Neural cell (in vitro differentiated cells): ENCODE results near the gene PAPLN. TPM values are rescaled to one million over a fixed set of nuclear protein-coding genes. Genes with fewer than 3 reads are reported as not detected.

Experiments used
- H2AFZ ChIP-seq: fragments of 200-600, 300-800 bp; sonication (generic), shearing (Covaris generic); 2 replicates; pipeline ENCODE4 v1.6.0; 2014; ENCODE audit warnings: low read depth, mild to moderate bottlenecking, antibody characterized with exemption, low read length, moderate library complexity
- H3F3A ChIP-seq: fragments of 200-600 bp; shearing (Covaris generic); 2 replicates; pipeline ENCODE4 v1.6.1; 2016; ENCODE audit warnings: mild to moderate bottlenecking, moderate library complexity, mixed read lengths, antibody characterized with exemption, low read length; ENCODE audit not compliant: insufficient read depth, poor library complexity, severe bottlenecking
- H3K27ac ChIP-seq: fragments of 200-600, 300-800 bp; sonication (generic), shearing (Covaris generic); 2 replicates; pipeline ENCODE4 v1.5.1; 2014; ENCODE audit warnings: mild to moderate bottlenecking, low read length, moderate library complexity
- H3K27me3 ChIP-seq: fragments of 300-800, 200-600 bp; sonication (generic), shearing (Covaris generic); 2 replicates; pipeline ENCODE4 v1.6.0; 2014; ENCODE audit warnings: mild to moderate bottlenecking, low read depth, low read length, moderate library complexity; ENCODE audit not compliant: insufficient read depth
- H3K36me3 ChIP-seq: fragments of 300-800, 200-600 bp; sonication (generic), shearing (Covaris generic); 2 replicates; pipeline ENCODE4 v1.5.1; 2014; ENCODE audit warnings: mild to moderate bottlenecking, antibody characterized with exemption, low read length, moderate library complexity; ENCODE audit not compliant: insufficient read depth
- H3K4me2 ChIP-seq: fragments of 300-800, 200-600 bp; sonication (generic), shearing (Covaris generic); 2 replicates; pipeline ENCODE4 v1.6.0; 2014; ENCODE audit warnings: mild to moderate bottlenecking, low read length
- H3K4me3 ChIP-seq: fragments of 300-800, 200-600 bp; sonication (generic), shearing (Covaris generic); 2 replicates; pipeline ENCODE4 v1.5.1; 2014; ENCODE audit warnings: mild to moderate bottlenecking, low read length, moderate library complexity
- H3K79me2 ChIP-seq: fragments of 200-600 bp; shearing (Covaris generic); replicated peaks from 2 replicates; pipeline ENCODE4 v1.6.0; 2014; ENCODE audit warnings: mild to moderate bottlenecking, low read length, moderate library complexity; ENCODE audit not compliant: insufficient read depth
- H3K9ac ChIP-seq: fragments of 300-800, 200-600 bp; sonication (generic), shearing (Covaris generic); 2 replicates; pipeline ENCODE4 v1.6.1; 2016; ENCODE audit warnings: mild to moderate bottlenecking, low read length, mixed read lengths
- H3K9me2 ChIP-seq: fragments of 200-600 bp; shearing (Covaris generic); 2 replicates; pipeline ENCODE4 v1.6.1; 2016; ENCODE audit warnings: mild to moderate bottlenecking, low read length, mixed read lengths; ENCODE audit not compliant: insufficient read depth
- H3K9me3 ChIP-seq: fragments of 200-600, 300-800 bp; sonication (generic), shearing (Covaris generic); 2 replicates; pipeline ENCODE4 v1.6.1; 2016; ENCODE audit warnings: mild to moderate bottlenecking, mixed run types, low read length, moderate library complexity, mixed read lengths
- H4K20me1 ChIP-seq: fragments of 200-600 bp; shearing (Covaris generic); 2 replicates; pipeline ENCODE4 v1.6.1; 2016; ENCODE audit warnings: mild to moderate bottlenecking, mixed run types; ENCODE audit not compliant: insufficient read depth
- EP300 ChIP-seq: fragments of 450-650 bp; conservative IDR thresholded peaks from 2 replicates; pipeline ENCODE4 v1.6.1; 2014; ENCODE audit warnings: antibody characterized with exemption, mild to moderate bottlenecking, moderate library complexity; ENCODE audit not compliant: poor library complexity, severe bottlenecking
- EZH2 ChIP-seq: fragments of 200-600, 300-800 bp; shearing (Covaris generic), sonication (generic); IDR thresholded peaks from 2 replicates; pipeline ENCODE4 v1.6.1; 2014; ENCODE audit warnings: antibody characterized with exemption, low read length, borderline replicate concordance, mild to moderate bottlenecking; ENCODE audit not compliant: insufficient read depth, poor library complexity, severe bottlenecking
- MXI1 ChIP-seq: fragments of 450-650 bp; conservative IDR thresholded peaks from 2 replicates; pipeline ENCODE4 v1.6.1; 2014; ENCODE audit warnings: antibody characterized with exemption, mild to moderate bottlenecking; ENCODE audit not compliant: poor library complexity, severe bottlenecking
- POLR2AphosphoS5 ChIP-seq: IDR thresholded peaks from 2 replicates; pipeline ENCODE4 v1.6.1; 2012
- RAD21 ChIP-seq: fragments of 450-650 bp; conservative IDR thresholded peaks from 2 replicates; pipeline ENCODE4 v1.6.1; 2014; ENCODE audit warnings: antibody characterized with exemption, mild to moderate bottlenecking, moderate library complexity
- SMC3 ChIP-seq: fragments of 450-650 bp; conservative IDR thresholded peaks from 2 replicates; pipeline ENCODE4 v1.6.1; 2014; ENCODE audit warnings: antibody characterized with exemption, mild to moderate bottlenecking, moderate library complexity; ENCODE audit not compliant: poor library complexity
- TAF1 ChIP-seq: IDR thresholded peaks from 2 replicates; pipeline ENCODE4 v1.6.1; 2012; ENCODE audit warnings: low read depth
- polyA plus RNA-seq: library from polyadenylated mRNA; depleted of rRNA; stranded (reverse); fragments of >200 nt; gene quantifications from 2 replicates; pipeline ENCODE4 v1.2.3, GENCODE V29; 2014
- TF ChIP-seq, protein P1 (sequence below): fragments of 450-650 bp; IDR thresholded peaks from 2 replicates; pipeline ENCODE4 v1.5.1; 2014; ENCODE audit warnings: antibody characterized with exemption, mild to moderate bottlenecking, moderate library complexity; ENCODE audit not compliant: poor library complexity, severe bottlenecking
- TF ChIP-seq, protein P2 (sequence below): IDR thresholded peaks from 2 replicates; pipeline ENCODE4 v1.6.1; 2012; ENCODE audit warnings: borderline replicate concordance

Gene PAPLN
- polyA plus RNA-seq, 1 donor from 2014 or later = 0.14 TPM

DNA sequence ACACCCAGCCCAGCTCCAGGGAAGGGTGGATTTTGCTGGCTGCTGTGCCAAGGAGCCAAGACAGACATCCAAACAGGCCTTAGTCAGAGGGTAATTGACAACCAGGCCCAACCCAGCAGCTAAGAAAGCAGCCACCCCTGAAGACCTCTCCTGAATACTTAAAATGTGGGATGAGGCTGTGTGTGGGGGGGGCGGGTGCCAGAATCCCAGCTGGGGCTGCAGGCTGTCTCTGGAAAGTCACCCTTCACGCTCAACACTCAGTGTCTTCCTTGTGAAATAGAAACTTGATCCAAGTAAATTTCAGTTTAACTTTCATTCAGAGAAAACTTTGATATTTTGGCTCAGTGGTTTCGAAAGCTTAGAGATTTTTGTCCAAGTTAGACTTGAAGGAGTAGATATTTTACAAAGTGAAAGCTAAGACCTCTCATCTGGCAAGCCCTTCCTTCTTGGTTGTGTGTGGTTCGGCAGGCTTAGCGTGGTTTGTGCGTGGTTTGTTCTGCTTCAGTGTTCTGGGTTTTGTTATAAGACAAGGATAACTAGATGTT is 5.1 kb downstream of the PAPLN start:
- no peak overlapping the region for H3K27ac ChIP-seq
- H3K27me3 ChIP-seq = peaks cover 32% of the 10 kb centered on the region
- no peak overlapping the region for H3K9ac ChIP-seq
- no peaks in the 10 kb centered on the region for H3K36me3 ChIP-seq
- no peaks in the 10 kb centered on the region for H3K9me3 ChIP-seq
- no peaks in the 10 kb centered on the region for H3K79me2 ChIP-seq
- H3F3A ChIP-seq = no peaks in the 10 kb centered on the region
- no peaks in the 10 kb centered on the region for H4K20me1 ChIP-seq
- no peak overlapping the region for H3K4me2 ChIP-seq
- no peaks in the 10 kb centered on the region for H3K9me2 ChIP-seq
- H2AFZ ChIP-seq = no peak overlapping the region
- no peak overlapping the region for H3K4me3 ChIP-seq
- TF ChIP-seq SMC3 (no peak), EZH2 (no peak), MXI1 (no peak), POLR2AphosphoS5 (no peak), EP300 (no peak), TAF1 (no peak), RAD21 (no peak)
- TF ChIP-seq, protein P1, sequence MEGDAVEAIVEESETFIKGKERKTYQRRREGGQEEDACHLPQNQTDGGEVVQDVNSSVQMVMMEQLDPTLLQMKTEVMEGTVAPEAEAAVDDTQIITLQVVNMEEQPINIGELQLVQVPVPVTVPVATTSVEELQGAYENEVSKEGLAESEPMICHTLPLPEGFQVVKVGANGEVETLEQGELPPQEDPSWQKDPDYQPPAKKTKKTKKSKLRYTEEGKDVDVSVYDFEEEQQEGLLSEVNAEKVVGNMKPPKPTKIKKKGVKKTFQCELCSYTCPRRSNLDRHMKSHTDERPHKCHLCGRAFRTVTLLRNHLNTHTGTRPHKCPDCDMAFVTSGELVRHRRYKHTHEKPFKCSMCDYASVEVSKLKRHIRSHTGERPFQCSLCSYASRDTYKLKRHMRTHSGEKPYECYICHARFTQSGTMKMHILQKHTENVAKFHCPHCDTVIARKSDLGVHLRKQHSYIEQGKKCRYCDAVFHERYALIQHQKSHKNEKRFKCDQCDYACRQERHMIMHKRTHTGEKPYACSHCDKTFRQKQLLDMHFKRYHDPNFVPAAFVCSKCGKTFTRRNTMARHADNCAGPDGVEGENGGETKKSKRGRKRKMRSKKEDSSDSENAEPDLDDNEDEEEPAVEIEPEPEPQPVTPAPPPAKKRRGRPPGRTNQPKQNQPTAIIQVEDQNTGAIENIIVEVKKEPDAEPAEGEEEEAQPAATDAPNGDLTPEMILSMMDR = no peak
- TF ChIP-seq, protein P2, sequence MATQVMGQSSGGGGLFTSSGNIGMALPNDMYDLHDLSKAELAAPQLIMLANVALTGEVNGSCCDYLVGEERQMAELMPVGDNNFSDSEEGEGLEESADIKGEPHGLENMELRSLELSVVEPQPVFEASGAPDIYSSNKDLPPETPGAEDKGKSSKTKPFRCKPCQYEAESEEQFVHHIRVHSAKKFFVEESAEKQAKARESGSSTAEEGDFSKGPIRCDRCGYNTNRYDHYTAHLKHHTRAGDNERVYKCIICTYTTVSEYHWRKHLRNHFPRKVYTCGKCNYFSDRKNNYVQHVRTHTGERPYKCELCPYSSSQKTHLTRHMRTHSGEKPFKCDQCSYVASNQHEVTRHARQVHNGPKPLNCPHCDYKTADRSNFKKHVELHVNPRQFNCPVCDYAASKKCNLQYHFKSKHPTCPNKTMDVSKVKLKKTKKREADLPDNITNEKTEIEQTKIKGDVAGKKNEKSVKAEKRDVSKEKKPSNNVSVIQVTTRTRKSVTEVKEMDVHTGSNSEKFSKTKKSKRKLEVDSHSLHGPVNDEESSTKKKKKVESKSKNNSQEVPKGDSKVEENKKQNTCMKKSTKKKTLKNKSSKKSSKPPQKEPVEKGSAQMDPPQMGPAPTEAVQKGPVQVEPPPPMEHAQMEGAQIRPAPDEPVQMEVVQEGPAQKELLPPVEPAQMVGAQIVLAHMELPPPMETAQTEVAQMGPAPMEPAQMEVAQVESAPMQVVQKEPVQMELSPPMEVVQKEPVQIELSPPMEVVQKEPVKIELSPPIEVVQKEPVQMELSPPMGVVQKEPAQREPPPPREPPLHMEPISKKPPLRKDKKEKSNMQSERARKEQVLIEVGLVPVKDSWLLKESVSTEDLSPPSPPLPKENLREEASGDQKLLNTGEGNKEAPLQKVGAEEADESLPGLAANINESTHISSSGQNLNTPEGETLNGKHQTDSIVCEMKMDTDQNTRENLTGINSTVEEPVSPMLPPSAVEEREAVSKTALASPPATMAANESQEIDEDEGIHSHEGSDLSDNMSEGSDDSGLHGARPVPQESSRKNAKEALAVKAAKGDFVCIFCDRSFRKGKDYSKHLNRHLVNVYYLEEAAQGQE = no peak

DNA sequence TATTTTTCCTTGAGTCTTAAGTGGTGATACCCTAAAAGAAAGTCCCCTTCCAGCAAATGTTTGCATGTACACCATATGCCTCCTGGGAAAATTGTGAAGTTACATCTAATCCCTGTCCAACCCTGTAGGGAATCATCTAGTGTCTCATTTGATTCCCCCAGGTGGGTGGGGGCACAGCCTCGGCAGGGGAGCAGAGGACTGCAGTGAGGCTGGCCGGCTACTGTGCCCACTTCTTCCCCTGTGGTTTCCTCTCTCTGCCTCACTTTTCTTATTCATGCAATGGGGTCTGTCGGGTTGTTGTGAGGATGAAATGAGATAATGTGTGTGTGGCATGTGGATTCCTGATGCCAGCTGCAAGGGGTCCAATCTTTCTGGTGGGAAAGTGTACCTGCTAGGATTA is 6.0 kb downstream of the PAPLN start:
- H3K79me2 ChIP-seq = no peaks in the 10 kb centered on the region
- no peak overlapping the region for H3K9ac ChIP-seq
- H3K27ac ChIP-seq = no peak overlapping the region
- H2AFZ ChIP-seq = no peak overlapping the region
- no peaks in the 10 kb centered on the region for H3K9me2 ChIP-seq
- H3K36me3 ChIP-seq = no peaks in the 10 kb centered on the region
- H4K20me1 ChIP-seq = no peaks in the 10 kb centered on the region
- no peaks in the 10 kb centered on the region for H3F3A ChIP-seq
- no peak overlapping the region for H3K4me2 ChIP-seq
- H3K4me3 ChIP-seq = no peak overlapping the region
- peaks cover 22% of the 10 kb centered on the region for H3K27me3 ChIP-seq
- no peak for TF ChIP-seq TAF1
- no peak for TF ChIP-seq RAD21
- TF ChIP-seq MXI1 = no peak
- TF ChIP-seq EZH2 = no peak
- TF ChIP-seq POLR2AphosphoS5 = no peak
- TF ChIP-seq, protein P2 = no peak
- TF ChIP-seq SMC3 = no peak
- no peak for TF ChIP-seq EP300
- TF ChIP-seq, protein P1 = no peak
- H3K9me3 ChIP-seq = no peaks in the 10 kb centered on the region
